Karpas-422 (cell line): Measurements from ENCODE around the gene KCNN1. TPM values are rescaled to one million over a fixed set of nuclear protein-coding genes. Genes with fewer than 3 reads are reported as not detected.

Source experiments
- DNase-seq: peaks from one replicate; pipeline ENCODE4 v3.0.0-alpha.2; 2015
- H2AFZ ChIP-seq: fragments of 200-600 bp; sonication (generic); 2 replicates; pipeline ENCODE4 v1.6.1; 2014; ENCODE audit warnings: antibody characterized with exemption, low read length, mixed read lengths
- H3K27ac ChIP-seq: fragments of 200-600 bp; sonication (generic); 2 replicates; pipeline ENCODE4 v1.5.1; 2014; ENCODE audit warnings: mild to moderate bottlenecking, low read length, moderate library complexity
- H3K27me3 ChIP-seq: fragments of 200-600 bp; sonication (generic); 2 replicates; pipeline ENCODE4 v1.6.1; 2014; ENCODE audit warnings: low read length, mixed read lengths
- H3K36me3 ChIP-seq: fragments of 200-600 bp; sonication (generic); 2 replicates; pipeline ENCODE4 v1.6.1; 2014; ENCODE audit warnings: low read length, mixed read lengths; ENCODE audit not compliant: insufficient read depth
- H3K4me1 ChIP-seq: fragments of 200-600 bp; sonication (generic); 2 replicates; pipeline ENCODE4 v1.6.1; 2014; ENCODE audit warnings: mild to moderate bottlenecking, low read length, mixed read lengths
- H3K4me2 ChIP-seq: fragments of 200-600 bp; sonication (generic); 2 replicates; pipeline ENCODE4 v1.6.1; 2014; ENCODE audit warnings: low read length, low read depth, mild to moderate bottlenecking; ENCODE audit not compliant: poor library complexity, severe bottlenecking
- H3K4me3 ChIP-seq: fragments of 200-600 bp; sonication (generic); 2 replicates; pipeline ENCODE4 v1.5.1; 2014; ENCODE audit warnings: mild to moderate bottlenecking, antibody characterized with exemption, low read length, mixed read lengths
- H3K79me2 ChIP-seq: fragments of 200-600 bp; sonication (generic); 2 replicates; pipeline ENCODE4 v1.6.1; 2014; ENCODE audit warnings: mild to moderate bottlenecking, low read length, mixed read lengths
- H3K9ac ChIP-seq: fragments of 200-600 bp; sonication (generic); 2 replicates; pipeline ENCODE4 v1.6.0; 2014; ENCODE audit warnings: low read length
- H3K9me2 ChIP-seq: fragments of 200-600 bp; sonication (generic), shearing (Covaris generic); replicated peaks from 2 replicates; pipeline ENCODE4 v1.6.0; 2014; ENCODE audit warnings: mild to moderate bottlenecking, low read length, moderate library complexity; ENCODE audit not compliant: insufficient read depth
- H3K9me3 ChIP-seq: fragments of 300-700, 200-600 bp; sonication (generic); 2 replicates; pipeline ENCODE4 v1.6.1; 2014; ENCODE audit warnings: low read length, mixed read lengths
- H4K20me1 ChIP-seq: fragments of 200-600 bp; sonication (generic); 2 replicates; pipeline ENCODE4 v1.6.1; 2014; ENCODE audit warnings: mild to moderate bottlenecking, antibody characterized with exemption, low read length, low read depth; ENCODE audit not compliant: insufficient read depth
- total RNA-seq: library from RNA; depleted of rRNA; stranded (reverse); fragments of >200 nt; shearing (Covaris generic); gene quantifications from 2 replicates; pipeline ENCODE4 v1.2.3, GENCODE V29; 2014; ENCODE audit warnings: low replicate concordance

Gene KCNN1
- total RNA-seq, 1 experiment from 2014 or later = not detected

DNA sequence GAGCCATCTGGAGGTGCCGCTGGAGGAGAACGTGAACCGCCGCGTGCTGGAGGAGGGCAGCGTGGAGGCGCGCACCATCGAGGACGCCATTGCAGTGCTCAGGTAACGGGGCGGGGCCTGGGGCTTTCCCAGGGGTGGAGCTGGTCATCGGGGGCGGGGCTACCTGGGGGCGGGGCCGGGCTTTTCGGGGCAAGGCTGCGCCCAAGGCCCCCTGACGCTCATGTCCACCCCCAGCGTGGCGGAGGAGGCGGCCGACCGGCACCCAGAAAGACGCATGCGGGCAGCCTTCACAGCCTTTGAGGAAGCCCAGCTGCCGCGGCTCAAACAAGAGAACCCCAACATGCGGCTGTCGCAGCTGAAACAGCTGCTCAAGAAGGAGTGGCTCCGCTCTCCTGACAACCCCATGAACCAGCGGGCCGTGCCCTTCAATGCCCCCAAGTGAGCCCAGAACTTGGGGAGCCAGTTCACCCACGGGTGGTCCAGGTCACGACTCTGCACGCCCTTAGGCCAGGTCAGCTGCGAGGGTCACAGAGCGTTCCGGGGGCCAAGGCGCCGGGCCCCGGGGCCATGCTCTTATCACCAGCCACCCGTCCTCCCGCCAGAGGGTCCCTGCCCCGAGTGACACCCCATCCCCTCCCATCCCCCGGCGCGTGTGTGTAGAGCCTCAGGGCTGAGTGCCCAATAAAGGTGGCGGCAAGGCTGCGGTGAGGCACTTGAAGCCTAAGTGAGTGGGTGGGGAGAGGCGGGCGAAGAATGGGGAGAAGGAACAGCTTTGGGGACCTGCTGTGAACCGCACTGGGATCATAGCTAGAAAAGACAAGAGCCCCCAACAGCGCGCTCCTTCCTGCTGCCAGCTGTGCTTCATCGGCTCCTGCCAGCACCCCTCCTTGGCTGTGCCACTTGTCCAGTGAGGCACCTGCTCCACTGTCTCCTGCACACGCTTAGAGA lies 23.4 kb upstream of the KCNN1 start:
- Histone ChIP-seq H2AFZ (no peak overlapping the region), H3K4me2 (no peak overlapping the region), H4K20me1 (no peaks in the 10 kb centered on the region), H3K36me3 (no peaks in the 10 kb centered on the region), H3K27ac (no peak overlapping the region), H3K9me3 (no peaks in the 10 kb centered on the region), H3K9me2 (no peaks in the 10 kb centered on the region), H3K27me3 (no peaks in the 10 kb centered on the region), H3K4me1 (peaks cover 13% of the 10 kb centered on the region), H3K79me2 (no peaks in the 10 kb centered on the region), H3K4me3 (no peak overlapping the region), H3K9ac (no peak overlapping the region)
- DNase-seq = no peak

DNA sequence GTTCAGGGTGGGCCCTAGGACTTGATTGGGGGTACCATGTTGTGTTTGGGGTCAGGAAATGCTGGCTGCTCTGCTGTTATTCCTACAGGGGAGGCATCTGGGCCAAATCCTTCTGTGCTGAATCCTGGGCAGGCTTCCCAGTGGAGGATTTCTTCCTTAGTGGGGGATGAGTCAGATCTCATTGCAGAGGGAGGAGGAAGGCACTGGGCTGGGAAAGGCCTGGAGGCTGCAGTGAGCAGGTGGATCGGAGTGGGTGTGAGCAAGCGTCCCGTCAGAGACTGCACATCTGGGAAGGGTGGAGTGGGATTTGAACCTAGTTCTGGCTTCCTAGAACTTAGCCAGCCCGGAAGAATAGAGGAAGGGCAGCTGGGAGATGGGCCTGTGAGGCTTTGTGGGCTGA lies 22.6 kb upstream of the KCNN1 start:
- no peaks in the 10 kb centered on the region for H3K9me2 ChIP-seq
- no peak for DNase-seq
- no peak overlapping the region for H3K4me2 ChIP-seq
- H4K20me1 ChIP-seq = no peaks in the 10 kb centered on the region
- H3K27me3 ChIP-seq = no peaks in the 10 kb centered on the region
- H3K27ac ChIP-seq = no peak overlapping the region
- no peak overlapping the region for H3K4me3 ChIP-seq
- no peaks in the 10 kb centered on the region for H3K36me3 ChIP-seq
- no peaks in the 10 kb centered on the region for H3K9me3 ChIP-seq
- peaks cover 20% of the 10 kb centered on the region for H3K4me1 ChIP-seq
- no peak overlapping the region for H3K9ac ChIP-seq
- no peak overlapping the region for H2AFZ ChIP-seq
- H3K79me2 ChIP-seq = no peaks in the 10 kb centered on the region

DNA sequence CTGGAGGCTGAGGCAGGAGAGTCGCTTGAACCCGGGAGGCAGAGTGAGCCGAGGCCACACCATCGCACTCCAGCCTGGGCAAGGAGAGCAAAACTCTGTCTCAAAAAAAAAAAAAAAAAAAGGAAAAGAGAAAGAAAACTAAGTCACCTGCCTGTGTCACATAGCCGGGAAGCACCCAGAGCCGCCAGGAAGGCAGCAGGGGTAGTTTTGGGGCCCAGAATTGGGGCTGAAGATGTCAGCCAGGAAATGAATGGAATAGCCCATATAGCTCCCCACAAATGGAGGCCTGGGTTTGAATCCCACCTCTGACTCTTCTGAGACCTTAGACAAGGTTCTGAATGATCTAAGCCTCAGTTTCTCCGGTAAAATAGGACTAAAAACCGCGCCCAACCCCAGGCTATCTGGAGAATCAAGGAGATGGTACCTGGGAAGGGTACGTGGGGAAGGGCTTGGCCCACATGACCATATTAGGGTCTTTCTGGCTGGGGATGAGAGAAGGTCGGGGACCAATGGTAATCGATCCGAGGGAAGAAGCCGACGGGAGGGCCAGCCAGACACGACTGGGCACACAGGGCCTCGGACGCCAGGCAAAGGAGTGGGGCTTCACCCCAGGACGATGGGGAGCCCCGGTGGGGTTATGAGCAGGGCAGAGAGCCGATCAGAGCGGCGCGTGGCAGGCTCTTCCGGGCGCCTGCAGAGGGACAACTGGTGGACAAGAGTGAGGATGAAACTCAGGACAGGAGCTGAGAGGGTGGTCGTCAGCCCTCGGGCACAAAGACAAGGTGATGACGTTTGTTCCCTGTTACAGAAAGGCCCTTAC lies 19.7 kb upstream of the KCNN1 start:
- Histone ChIP-seq H3K27me3 (no peaks in the 10 kb centered on the region), H3K36me3 (no peaks in the 10 kb centered on the region), H3K79me2 (no peaks in the 10 kb centered on the region), H3K9me2 (no peaks in the 10 kb centered on the region), H4K20me1 (no peaks in the 10 kb centered on the region), H3K9ac (peak overlapping the region; percentile 76), H3K4me3 (peak overlapping the region; percentile 69), H3K4me2 (peak overlapping the region; percentile 94), H3K27ac (peak overlapping the region; percentile 65), H3K9me3 (no peaks in the 10 kb centered on the region), H3K4me1 (peaks cover 42% of the 10 kb centered on the region), H2AFZ (peak overlapping the region; percentile 100)
- no peak for DNase-seq

DNA sequence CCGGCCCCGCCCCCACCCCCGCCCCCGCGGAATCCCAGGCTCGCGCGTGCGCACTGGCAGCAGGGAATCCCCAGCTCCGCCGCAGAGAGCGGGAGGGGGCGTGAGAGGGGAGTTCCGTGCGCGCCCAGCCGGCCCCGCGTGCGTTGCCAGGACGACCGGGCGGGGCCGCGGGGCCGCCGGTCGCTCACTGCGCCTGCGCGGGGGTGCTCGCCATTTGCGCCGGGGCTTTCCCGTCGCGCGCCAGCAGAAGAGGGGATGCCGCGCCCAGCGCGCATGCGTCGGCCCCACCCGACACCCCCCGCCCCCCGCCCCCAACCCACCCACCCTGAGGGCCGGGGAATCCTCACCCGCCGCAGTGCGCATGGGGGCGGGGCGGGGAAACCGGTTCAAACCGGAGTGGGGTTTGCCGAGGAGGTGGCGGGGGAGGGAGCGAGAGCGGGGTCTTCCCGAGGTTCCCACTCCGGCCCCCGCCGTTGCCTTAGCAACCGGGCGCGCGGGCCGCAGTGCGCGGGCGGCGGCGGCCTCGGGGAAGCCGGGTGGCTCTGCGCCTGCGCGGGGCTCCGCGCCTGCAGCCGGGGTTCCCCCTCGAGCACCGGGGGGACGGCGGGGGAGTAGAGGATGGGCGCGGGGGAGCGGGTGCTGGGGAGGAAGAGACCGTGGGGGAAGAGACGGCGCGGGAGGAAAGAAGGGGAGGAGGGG lies 18.9 kb upstream of the KCNN1 start:
- Histone ChIP-seq H3K27me3 (no peaks in the 10 kb centered on the region), H3K4me1 (peaks cover 42% of the 10 kb centered on the region), H4K20me1 (no peaks in the 10 kb centered on the region), H3K9ac (peak overlapping the region; percentile 39), H3K4me3 (peak overlapping the region; percentile 63; the same call in 1 of the 2 replicates), H3K27ac (no peak overlapping the region), H3K4me2 (peak overlapping the region; percentile 63), H2AFZ (no peak overlapping the region), H3K79me2 (no peaks in the 10 kb centered on the region), H3K36me3 (no peaks in the 10 kb centered on the region), H3K9me2 (no peaks in the 10 kb centered on the region), H3K9me3 (no peaks in the 10 kb centered on the region)
- peak; percentile 98 for DNase-seq

DNA sequence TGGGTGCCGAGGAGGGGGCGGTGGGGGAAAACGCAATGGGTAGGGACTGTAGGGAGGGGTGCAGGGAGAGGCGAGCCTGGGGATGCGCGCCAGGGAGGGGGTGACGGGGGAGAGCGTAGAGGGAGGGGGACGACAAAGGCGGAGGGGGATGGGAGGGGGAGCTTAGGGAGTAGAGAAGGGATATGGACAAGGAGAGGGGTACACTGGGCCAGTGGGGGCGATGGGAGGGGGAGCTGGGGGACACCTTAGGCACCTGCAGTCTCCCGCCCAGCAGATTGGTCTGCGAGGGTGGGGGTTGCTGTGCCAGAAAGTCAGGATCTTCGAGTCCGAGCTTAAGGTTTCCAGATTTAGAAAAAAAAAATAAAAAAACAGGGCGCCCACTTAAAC lies 18.4 kb upstream of the KCNN1 start:
- H3K36me3 ChIP-seq = no peaks in the 10 kb centered on the region
- peaks cover 42% of the 10 kb centered on the region for H3K4me1 ChIP-seq
- no peak overlapping the region for H2AFZ ChIP-seq
- no peak overlapping the region for H3K27ac ChIP-seq
- H3K79me2 ChIP-seq = no peaks in the 10 kb centered on the region
- H3K4me3 ChIP-seq = peak overlapping the region; percentile 63; the same call in 1 of the 2 replicates
- DNase-seq = no peak
- peak overlapping the region; percentile 39 for H3K9ac ChIP-seq
- H3K9me3 ChIP-seq = no peaks in the 10 kb centered on the region
- no peaks in the 10 kb centered on the region for H3K27me3 ChIP-seq
- H3K4me2 ChIP-seq = peak overlapping the region; percentile 63
- no peaks in the 10 kb centered on the region for H3K9me2 ChIP-seq
- H4K20me1 ChIP-seq = no peaks in the 10 kb centered on the region

DNA sequence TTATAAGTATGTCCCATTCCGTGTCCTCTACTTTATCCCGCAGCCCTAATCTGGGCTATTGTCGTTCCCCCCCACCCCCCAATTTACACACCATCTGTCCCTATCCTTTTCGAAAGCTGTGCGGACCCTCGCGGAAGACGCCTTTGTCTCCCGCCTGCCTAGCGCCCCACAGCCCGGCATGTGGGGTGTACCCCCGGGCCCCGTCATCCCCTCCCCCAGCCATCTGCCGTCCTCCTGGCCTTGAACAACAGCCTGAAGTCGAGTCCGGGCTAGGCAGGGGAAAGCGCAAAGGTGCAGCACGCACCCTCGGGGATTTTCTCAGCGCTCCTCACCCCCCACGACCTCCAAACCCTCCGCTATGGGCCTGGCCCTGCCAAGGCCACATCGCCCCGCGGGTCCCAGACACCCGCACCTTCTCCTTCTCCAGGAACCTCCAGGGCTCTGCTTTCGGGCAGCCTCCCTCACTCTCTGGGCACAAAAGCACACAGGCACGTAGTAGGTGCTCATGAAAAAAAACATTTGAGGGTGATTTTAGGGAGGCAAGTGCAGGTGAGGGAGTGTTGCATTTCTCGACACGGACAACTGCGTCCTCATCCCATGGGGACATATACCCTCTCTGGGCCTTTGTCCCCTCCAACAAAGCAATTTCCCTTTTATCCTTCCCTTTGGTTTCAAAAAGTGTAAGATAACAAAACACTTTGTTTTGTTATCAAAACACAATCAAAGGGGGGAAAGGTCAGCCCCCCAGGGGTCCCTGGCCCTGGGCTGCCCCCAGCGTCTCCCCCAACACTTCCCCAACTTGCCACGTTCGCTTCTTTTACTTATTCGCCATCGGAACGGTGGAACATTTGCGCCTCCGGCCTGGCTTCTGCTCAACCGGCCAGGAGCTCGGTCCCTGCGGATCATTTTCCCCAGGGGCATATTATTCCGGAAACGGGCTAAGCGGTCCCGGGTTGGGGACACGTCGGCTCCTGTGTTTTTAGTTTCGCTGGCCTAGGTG lies 17.7 kb upstream of the KCNN1 start:
- peak overlapping the region; percentile 63 for H3K4me2 ChIP-seq
- no peak overlapping the region for H2AFZ ChIP-seq
- peak overlapping the region; percentile 63; the same call in 1 of the 2 replicates for H3K4me3 ChIP-seq
- peaks cover 42% of the 10 kb centered on the region for H3K4me1 ChIP-seq
- peak overlapping the region; percentile 39 for H3K9ac ChIP-seq
- DNase-seq = no peak
- no peaks in the 10 kb centered on the region for H3K36me3 ChIP-seq
- H3K27me3 ChIP-seq = no peaks in the 10 kb centered on the region
- H3K79me2 ChIP-seq = no peaks in the 10 kb centered on the region
- no peak overlapping the region for H3K27ac ChIP-seq
- no peaks in the 10 kb centered on the region for H4K20me1 ChIP-seq
- H3K9me3 ChIP-seq = no peaks in the 10 kb centered on the region
- H3K9me2 ChIP-seq = no peaks in the 10 kb centered on the region

DNA sequence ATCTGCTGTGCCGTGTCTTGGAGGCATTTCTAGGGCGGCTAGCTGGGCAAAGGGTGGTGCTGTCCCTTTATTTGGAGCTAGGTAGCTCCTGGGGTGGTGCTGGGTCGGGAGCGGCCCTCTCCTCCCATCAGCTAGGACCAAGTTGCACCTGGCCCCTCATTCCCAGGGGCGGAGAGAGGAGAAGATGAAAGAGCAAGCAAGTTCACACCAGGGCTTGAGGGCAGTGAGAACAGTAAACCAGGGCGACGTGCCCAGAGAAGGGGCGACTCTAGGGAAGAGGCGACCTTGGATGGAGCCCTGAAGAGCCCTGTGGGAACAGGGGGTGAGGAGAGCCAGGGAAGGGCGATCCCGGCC lies 17.0 kb upstream of the KCNN1 start:
- DNase-seq = no peak
- Histone ChIP-seq H3K4me2 (peak overlapping the region; percentile 63), H3K4me1 (peaks cover 42% of the 10 kb centered on the region), H4K20me1 (no peaks in the 10 kb centered on the region), H3K4me3 (peak overlapping the region; percentile 55; the same call in 1 of the 2 replicates), H3K27ac (no peak overlapping the region), H3K9ac (peak overlapping the region; percentile 39), H3K9me2 (no peaks in the 10 kb centered on the region), H3K79me2 (no peaks in the 10 kb centered on the region), H3K36me3 (no peaks in the 10 kb centered on the region), H3K9me3 (no peaks in the 10 kb centered on the region), H2AFZ (peak overlapping the region; percentile 31; the same call in 1 of the 2 replicates), H3K27me3 (no peaks in the 10 kb centered on the region)
